WTC11 (cell line): ENCODE measurements around the gene CAMKMT.

Experiments
- FOXP1 ChIP-seq: sonication (generic); formaldehyde crosslinking; IDR thresholded peaks from 2 replicates; pipeline ENCODE4 v1.8.0; 2022; ENCODE audit warnings: missing genetic modification reagents, mild to moderate bottlenecking, moderate library complexity, borderline replicate concordance
- JUN ChIP-seq: sonication (generic); formaldehyde crosslinking; IDR thresholded peaks from 2 replicates; pipeline ENCODE4 v1.8.0; 2023; ENCODE audit warnings: mild to moderate bottlenecking, missing genetic modification reagents
- NR1H2 ChIP-seq: sonication (generic); formaldehyde crosslinking; IDR thresholded peaks from 2 replicates; pipeline ENCODE4 v1.9.0; 2021; ENCODE audit warnings: mild to moderate bottlenecking, moderate library complexity, missing genetic modification reagents
- SP1 ChIP-seq: sonication (generic); formaldehyde crosslinking; conservative IDR thresholded peaks from 2 replicates; pipeline ENCODE4 v1.8.1; 2022; ENCODE audit warnings: missing genetic modification reagents
- TEAD4 ChIP-seq: sonication (generic); formaldehyde crosslinking; IDR thresholded peaks from 2 replicates; pipeline ENCODE4 v1.8.0; 2022; ENCODE audit warnings: mild to moderate bottlenecking, missing genetic modification reagents
- ZNF121 ChIP-seq: sonication (generic); formaldehyde crosslinking; IDR thresholded peaks from 2 replicates; pipeline ENCODE4 v1.8.0; 2023; ENCODE audit warnings: missing genetic modification reagents
- TF ChIP-seq, protein P1 (sequence below): sonication (generic); formaldehyde crosslinking; conservative IDR thresholded peaks from 2 replicates; pipeline ENCODE4 v1.8.1; 2023; ENCODE audit warnings: mild to moderate bottlenecking, low read depth, missing genetic modification reagents, moderate library complexity
- TF ChIP-seq, protein P2 (sequence below): sonication (generic); formaldehyde crosslinking; IDR thresholded peaks from 2 replicates; pipeline ENCODE4 v1.8.1; 2023; ENCODE audit warnings: mild to moderate bottlenecking, missing genetic modification reagents
- TF ChIP-seq, protein P3 (sequence below): sonication (generic); formaldehyde crosslinking; IDR thresholded peaks from 2 replicates; pipeline ENCODE4 v1.8.1; 2023; ENCODE audit warnings: mild to moderate bottlenecking, missing genetic modification reagents, moderate library complexity
- TF ChIP-seq, protein P4 (sequence below): fragments of 200-600 bp; IDR thresholded peaks from 2 replicates; pipeline ENCODE4 v1.8.0; 2022; ENCODE audit warnings: antibody characterized with exemption
- TF ChIP-seq, protein P5 (sequence below): sonication (generic); formaldehyde crosslinking; IDR thresholded peaks from 2 replicates; pipeline ENCODE4 v1.8.1; 2022; ENCODE audit warnings: missing genetic modification reagents, borderline replicate concordance

DNA sequence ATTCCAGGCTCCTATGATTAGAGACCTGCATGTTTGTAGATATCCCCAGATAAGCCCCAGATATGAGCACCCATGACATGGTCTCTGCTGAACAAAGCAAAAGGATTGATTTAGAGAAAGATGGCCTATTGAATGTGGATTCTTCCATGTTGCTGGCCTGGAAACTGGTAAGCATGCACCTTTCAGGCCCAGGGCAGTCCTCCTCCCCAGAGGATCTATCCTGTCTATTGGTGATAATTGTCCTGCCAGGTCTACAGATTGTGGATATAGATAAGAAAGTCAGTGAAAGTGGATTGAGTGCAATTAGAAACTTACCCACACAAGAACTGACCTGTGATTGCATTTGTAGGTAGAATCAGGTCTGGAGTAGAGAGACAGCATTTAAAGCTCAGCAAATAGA, 322.8 kb downstream of the CAMKMT start:
- TF ChIP-seq, protein P1, sequence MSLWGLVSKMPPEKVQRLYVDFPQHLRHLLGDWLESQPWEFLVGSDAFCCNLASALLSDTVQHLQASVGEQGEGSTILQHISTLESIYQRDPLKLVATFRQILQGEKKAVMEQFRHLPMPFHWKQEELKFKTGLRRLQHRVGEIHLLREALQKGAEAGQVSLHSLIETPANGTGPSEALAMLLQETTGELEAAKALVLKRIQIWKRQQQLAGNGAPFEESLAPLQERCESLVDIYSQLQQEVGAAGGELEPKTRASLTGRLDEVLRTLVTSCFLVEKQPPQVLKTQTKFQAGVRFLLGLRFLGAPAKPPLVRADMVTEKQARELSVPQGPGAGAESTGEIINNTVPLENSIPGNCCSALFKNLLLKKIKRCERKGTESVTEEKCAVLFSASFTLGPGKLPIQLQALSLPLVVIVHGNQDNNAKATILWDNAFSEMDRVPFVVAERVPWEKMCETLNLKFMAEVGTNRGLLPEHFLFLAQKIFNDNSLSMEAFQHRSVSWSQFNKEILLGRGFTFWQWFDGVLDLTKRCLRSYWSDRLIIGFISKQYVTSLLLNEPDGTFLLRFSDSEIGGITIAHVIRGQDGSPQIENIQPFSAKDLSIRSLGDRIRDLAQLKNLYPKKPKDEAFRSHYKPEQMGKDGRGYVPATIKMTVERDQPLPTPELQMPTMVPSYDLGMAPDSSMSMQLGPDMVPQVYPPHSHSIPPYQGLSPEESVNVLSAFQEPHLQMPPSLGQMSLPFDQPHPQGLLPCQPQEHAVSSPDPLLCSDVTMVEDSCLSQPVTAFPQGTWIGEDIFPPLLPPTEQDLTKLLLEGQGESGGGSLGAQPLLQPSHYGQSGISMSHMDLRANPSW (CRISPR knock-in tag) = no peak
- TF ChIP-seq, protein P2, sequence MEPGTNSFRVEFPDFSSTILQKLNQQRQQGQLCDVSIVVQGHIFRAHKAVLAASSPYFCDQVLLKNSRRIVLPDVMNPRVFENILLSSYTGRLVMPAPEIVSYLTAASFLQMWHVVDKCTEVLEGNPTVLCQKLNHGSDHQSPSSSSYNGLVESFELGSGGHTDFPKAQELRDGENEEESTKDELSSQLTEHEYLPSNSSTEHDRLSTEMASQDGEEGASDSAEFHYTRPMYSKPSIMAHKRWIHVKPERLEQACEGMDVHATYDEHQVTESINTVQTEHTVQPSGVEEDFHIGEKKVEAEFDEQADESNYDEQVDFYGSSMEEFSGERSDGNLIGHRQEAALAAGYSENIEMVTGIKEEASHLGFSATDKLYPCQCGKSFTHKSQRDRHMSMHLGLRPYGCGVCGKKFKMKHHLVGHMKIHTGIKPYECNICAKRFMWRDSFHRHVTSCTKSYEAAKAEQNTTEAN = no peak
- TF ChIP-seq SP1 (CRISPR knock-in tag) (no peak), FOXP1 (CRISPR knock-in tag) (no peak), ZNF121 (no peak), JUN (no peak), NR1H2 (CRISPR knock-in tag) (no peak), TEAD4 (CRISPR knock-in tag) (no peak)
- TF ChIP-seq, protein P3, sequence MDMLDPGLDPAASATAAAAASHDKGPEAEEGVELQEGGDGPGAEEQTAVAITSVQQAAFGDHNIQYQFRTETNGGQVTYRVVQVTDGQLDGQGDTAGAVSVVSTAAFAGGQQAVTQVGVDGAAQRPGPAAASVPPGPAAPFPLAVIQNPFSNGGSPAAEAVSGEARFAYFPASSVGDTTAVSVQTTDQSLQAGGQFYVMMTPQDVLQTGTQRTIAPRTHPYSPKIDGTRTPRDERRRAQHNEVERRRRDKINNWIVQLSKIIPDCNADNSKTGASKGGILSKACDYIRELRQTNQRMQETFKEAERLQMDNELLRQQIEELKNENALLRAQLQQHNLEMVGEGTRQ (CRISPR knock-in tag) = no peak
- TF ChIP-seq, protein P4, sequence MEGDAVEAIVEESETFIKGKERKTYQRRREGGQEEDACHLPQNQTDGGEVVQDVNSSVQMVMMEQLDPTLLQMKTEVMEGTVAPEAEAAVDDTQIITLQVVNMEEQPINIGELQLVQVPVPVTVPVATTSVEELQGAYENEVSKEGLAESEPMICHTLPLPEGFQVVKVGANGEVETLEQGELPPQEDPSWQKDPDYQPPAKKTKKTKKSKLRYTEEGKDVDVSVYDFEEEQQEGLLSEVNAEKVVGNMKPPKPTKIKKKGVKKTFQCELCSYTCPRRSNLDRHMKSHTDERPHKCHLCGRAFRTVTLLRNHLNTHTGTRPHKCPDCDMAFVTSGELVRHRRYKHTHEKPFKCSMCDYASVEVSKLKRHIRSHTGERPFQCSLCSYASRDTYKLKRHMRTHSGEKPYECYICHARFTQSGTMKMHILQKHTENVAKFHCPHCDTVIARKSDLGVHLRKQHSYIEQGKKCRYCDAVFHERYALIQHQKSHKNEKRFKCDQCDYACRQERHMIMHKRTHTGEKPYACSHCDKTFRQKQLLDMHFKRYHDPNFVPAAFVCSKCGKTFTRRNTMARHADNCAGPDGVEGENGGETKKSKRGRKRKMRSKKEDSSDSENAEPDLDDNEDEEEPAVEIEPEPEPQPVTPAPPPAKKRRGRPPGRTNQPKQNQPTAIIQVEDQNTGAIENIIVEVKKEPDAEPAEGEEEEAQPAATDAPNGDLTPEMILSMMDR = no peak
- TF ChIP-seq, protein P5, sequence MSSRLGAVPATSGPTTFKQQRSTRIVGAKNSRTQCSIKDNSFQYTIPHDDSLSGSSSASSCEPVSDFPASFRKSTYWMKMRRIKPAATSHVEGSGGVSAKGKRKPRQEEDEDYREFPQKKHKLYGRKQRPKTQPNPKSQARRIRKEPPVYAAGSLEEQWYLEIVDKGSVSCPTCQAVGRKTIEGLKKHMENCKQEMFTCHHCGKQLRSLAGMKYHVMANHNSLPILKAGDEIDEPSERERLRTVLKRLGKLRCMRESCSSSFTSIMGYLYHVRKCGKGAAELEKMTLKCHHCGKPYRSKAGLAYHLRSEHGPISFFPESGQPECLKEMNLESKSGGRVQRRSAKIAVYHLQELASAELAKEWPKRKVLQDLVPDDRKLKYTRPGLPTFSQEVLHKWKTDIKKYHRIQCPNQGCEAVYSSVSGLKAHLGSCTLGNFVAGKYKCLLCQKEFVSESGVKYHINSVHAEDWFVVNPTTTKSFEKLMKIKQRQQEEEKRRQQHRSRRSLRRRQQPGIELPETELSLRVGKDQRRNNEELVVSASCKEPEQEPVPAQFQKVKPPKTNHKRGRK = no peak
